WTC11 (cell line): ENCODE data around the gene LCP1.

Experiments
- ELF4 ChIP-seq: sonication (generic); formaldehyde crosslinking; IDR thresholded peaks from 2 replicates; pipeline ENCODE4 v1.8.1; 2022; ENCODE audit warnings: low read depth, mild to moderate bottlenecking, moderate library complexity, missing genetic modification reagents
- FOXJ3 ChIP-seq: sonication (generic); formaldehyde crosslinking; IDR thresholded peaks from 2 replicates; pipeline ENCODE4 v1.9.0; 2021; ENCODE audit warnings: missing genetic modification reagents, mild to moderate bottlenecking, borderline replicate concordance
- TF ChIP-seq, protein P1 (sequence below): fragments of 200-600 bp; IDR thresholded peaks from 2 replicates; pipeline ENCODE4 v1.8.0; 2022; ENCODE audit warnings: antibody characterized with exemption

GRCh38 chr13:46211483-46212351 lies 29.7 kb upstream of the LCP1 start, which contains the start of gene LRRC63:
- TF ChIP-seq ELF4 (no peak), FOXJ3 (CRISPR knock-in tag) (no peak)
- TF ChIP-seq, protein P1, sequence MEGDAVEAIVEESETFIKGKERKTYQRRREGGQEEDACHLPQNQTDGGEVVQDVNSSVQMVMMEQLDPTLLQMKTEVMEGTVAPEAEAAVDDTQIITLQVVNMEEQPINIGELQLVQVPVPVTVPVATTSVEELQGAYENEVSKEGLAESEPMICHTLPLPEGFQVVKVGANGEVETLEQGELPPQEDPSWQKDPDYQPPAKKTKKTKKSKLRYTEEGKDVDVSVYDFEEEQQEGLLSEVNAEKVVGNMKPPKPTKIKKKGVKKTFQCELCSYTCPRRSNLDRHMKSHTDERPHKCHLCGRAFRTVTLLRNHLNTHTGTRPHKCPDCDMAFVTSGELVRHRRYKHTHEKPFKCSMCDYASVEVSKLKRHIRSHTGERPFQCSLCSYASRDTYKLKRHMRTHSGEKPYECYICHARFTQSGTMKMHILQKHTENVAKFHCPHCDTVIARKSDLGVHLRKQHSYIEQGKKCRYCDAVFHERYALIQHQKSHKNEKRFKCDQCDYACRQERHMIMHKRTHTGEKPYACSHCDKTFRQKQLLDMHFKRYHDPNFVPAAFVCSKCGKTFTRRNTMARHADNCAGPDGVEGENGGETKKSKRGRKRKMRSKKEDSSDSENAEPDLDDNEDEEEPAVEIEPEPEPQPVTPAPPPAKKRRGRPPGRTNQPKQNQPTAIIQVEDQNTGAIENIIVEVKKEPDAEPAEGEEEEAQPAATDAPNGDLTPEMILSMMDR: no peak
